DND-41 (cell line): ENCODE data around the gene TYW1B.
A peak's percentile ranks its signal among the peaks of the same experiment; 100 is the strongest.
"Not testable (repeated sequence)": the region's sequence is repeated elsewhere in the genome, so short reads cannot be mapped to it uniquely, and the experiment has no call there.

Experiments
- ATAC-seq: fragments of 200-7000 bp; cut with Tn5 transposase; 3 replicates; pipeline ENCODE4 v1.9.1; 2021; ENCODE audit warnings: low read depth; ENCODE audit not compliant: insufficient read depth
- DNase-seq: peaks from one replicate; pipeline ENCODE4 v3.0.0-alpha.2; 2020
- H2AFZ ChIP-seq: 2 replicates; pipeline ENCODE4 v1.6.0; 2012; ENCODE audit warnings: low read depth, low read length
- H3K27ac ChIP-seq: 2 replicates; pipeline ENCODE4 v1.5.1; 2012; ENCODE audit warnings: low read length, inconsistent platforms
- H3K27me3 ChIP-seq: fragments of 200-600 bp; sonication (generic); 2 replicates; pipeline ENCODE4 v1.6.0; 2012; ENCODE audit warnings: low read length, mild to moderate bottlenecking, inconsistent platforms; ENCODE audit not compliant: insufficient read depth, poor library complexity
- H3K36me3 ChIP-seq: 2 replicates; pipeline ENCODE4 v1.5.1; 2012; ENCODE audit warnings: low read length, inconsistent platforms; ENCODE audit not compliant: insufficient read depth
- H3K4me1 ChIP-seq: 2 replicates; pipeline ENCODE4 v1.5.1; 2012; ENCODE audit warnings: mild to moderate bottlenecking, low read length; ENCODE audit not compliant: insufficient read depth
- H3K4me2 ChIP-seq: 2 replicates; pipeline ENCODE4 v1.6.0; 2012; ENCODE audit warnings: mild to moderate bottlenecking, moderate library complexity, low read length, inconsistent platforms; ENCODE audit not compliant: insufficient read depth
- H3K4me3 ChIP-seq, 2 experiments: fragments of 200-600 bp in 1 of 2; shearing (Covaris generic) in 1 of 2; 2 replicates each; pipeline ENCODE4 v1.5.1; 2012 to 2016; ENCODE audit warnings: inconsistent platforms in 2 of 2, low read length in 2 of 2, mild to moderate bottlenecking in 2 of 2, low read depth in 1 of 2, moderate library complexity in 1 of 2
- H3K79me2 ChIP-seq: 2 replicates; pipeline ENCODE4 v1.6.0; 2012; ENCODE audit warnings: low read length, inconsistent platforms; ENCODE audit not compliant: insufficient read depth
- H3K9ac ChIP-seq: 2 replicates; pipeline ENCODE4 v1.6.0; 2012; ENCODE audit warnings: low read depth, mild to moderate bottlenecking, inconsistent platforms, low read length, moderate library complexity
- H3K9me3 ChIP-seq: 2 replicates; pipeline ENCODE4 v1.5.1; 2012; ENCODE audit warnings: low read length, moderate library complexity, mild to moderate bottlenecking, inconsistent platforms; ENCODE audit not compliant: insufficient read depth, severe bottlenecking
- H4K20me1 ChIP-seq: 2 replicates; pipeline ENCODE4 v1.6.0; 2012; ENCODE audit warnings: low read length; ENCODE audit not compliant: insufficient read depth
- CTCF ChIP-seq: IDR thresholded peaks from 2 replicates; pipeline ENCODE4 v1.5.1; 2012; ENCODE audit warnings: borderline replicate concordance, low read length, moderate library complexity, mild to moderate bottlenecking; ENCODE audit not compliant: poor library complexity, severe bottlenecking; ENCODE audit errors: extremely low read depth
- EZH2 ChIP-seq: IDR thresholded peaks from 3 replicates; pipeline ENCODE4 v1.6.1; 2012; ENCODE audit warnings: borderline replicate concordance, low read depth, mild to moderate bottlenecking, moderate library complexity, low read length, inconsistent platforms; ENCODE audit not compliant: severe bottlenecking

Gene TYW1B

DNA sequence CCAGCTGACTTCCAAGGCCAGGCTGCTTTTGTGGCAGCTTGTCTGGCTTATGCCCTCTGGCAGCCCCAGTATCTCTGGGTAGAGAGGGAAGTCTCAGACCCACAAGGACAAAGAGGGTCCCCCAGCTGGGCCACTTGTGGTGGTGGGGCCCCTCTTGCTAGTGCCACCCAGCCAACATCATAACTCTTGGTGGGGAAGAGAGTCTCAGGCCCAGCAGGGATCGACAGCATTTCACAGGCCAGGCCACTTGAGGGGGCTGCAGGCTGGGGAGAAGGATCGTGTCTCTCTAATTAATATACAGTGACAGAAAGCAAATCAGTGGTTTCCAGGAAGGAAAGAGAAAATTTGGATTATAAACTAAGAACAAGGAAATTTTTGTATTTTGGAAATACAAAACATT, 76.0 kb downstream of the TYW1B start:
- no peaks in the 10 kb centered on the region for H3K4me1 ChIP-seq
- no peak overlapping the region for H3K4me3 ChIP-seq
- no peak overlapping the region for H2AFZ ChIP-seq
- H3K9me3 ChIP-seq, result no peaks in the 10 kb centered on the region
- no peaks in the 10 kb centered on the region for H3K79me2 ChIP-seq
- no peak overlapping the region for H3K4me2 ChIP-seq
- DNase-seq, result no peak
- no peak for ATAC-seq
- H3K9ac ChIP-seq, result no peak overlapping the region
- H3K27me3 ChIP-seq, result no peaks in the 10 kb centered on the region
- H3K27ac ChIP-seq, result no peak overlapping the region
- TF ChIP-seq CTCF (peak; percentile 25), EZH2 (no peak)
- no peaks in the 10 kb centered on the region for H4K20me1 ChIP-seq
- no peaks in the 10 kb centered on the region for H3K36me3 ChIP-seq

GRCh38 chr7:72751378-72751777, 76.6 kb downstream of the TYW1B start:
- Histone ChIP-seq H3K4me3 (no peak overlapping the region), H3K9ac (no peak overlapping the region), H3K9me3 (no peaks in the 10 kb centered on the region), H3K27me3 (no peaks in the 10 kb centered on the region), H3K36me3 (no peaks in the 10 kb centered on the region), H3K4me1 (no peaks in the 10 kb centered on the region), H3K27ac (no peak overlapping the region), H3K4me2 (no peak overlapping the region), H3K79me2 (no peaks in the 10 kb centered on the region), H4K20me1 (no peaks in the 10 kb centered on the region), H2AFZ (no peak overlapping the region)
- DNase-seq, result no peak
- no peak for ATAC-seq
- TF ChIP-seq CTCF (no peak), EZH2 (no peak)

DNA sequence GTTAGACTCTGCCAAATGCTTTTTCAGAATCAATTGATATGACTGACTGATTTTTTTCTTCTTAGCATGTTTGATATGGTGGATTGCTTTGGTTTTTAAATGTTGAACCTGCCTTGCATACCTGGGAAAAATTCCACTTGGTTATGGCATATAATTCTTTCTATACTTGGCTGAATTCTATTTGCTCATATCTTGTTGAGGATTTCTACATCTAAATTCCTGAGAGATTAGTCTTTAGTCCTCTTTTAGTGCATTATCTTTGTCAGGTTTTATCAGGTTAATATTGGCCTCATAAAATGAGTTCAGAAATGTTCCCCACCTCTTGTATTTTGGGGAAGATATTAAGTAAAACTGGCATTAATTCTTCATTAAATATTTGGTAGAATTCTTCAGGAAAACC, 79.4 kb downstream of the TYW1B start:
- H3K27me3 ChIP-seq, H2AFZ ChIP-seq, H4K20me1 ChIP-seq, H3K9ac ChIP-seq, H3K36me3 ChIP-seq, H3K4me1 ChIP-seq, H3K4me2 ChIP-seq, H3K79me2 ChIP-seq, DNase-seq, ATAC-seq, H3K4me3 ChIP-seq, H3K27ac ChIP-seq, H3K9me3 ChIP-seq: not testable (repeated sequence)

DNA sequence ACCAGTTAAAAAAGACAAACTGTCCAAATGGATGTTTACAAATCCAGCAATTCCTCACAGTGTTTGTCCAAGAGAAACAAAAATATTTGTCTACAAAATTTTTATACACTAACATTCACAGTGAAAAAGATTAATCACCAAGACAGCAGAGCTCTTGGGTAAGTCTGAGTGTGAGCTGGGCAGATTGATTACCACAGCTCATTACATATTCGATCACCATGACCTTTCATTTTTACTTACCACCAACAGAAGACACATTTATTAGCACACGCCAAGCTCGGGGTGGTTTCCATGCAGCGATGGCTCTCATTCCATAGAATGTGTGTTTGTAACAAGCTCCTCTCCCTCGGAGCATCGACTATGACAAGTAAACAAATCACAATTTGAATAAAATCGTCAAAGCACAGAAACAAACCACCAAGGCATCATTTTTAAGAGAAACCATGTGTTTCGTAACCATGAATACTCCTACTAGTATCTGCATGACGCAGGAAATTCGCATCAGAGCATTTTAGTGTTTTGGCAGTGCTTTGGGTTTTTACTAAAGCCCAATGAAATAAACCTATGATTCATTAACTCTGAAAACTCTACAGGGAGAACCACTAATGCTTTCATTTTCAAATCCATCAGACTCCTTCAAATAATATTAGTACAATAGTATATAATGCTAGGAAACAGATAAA, 83.6 kb downstream of the TYW1B start:
- not testable (repeated sequence) for H3K9me3 ChIP-seq, H3K27me3 ChIP-seq, H4K20me1 ChIP-seq, H3K27ac ChIP-seq, H3K4me2 ChIP-seq, ATAC-seq, H3K4me3 ChIP-seq, H2AFZ ChIP-seq, H3K79me2 ChIP-seq, H3K36me3 ChIP-seq, DNase-seq, H3K4me1 ChIP-seq, H3K9ac ChIP-seq

- not testable (repeated sequence) for H2AFZ ChIP-seq, H3K9me3 ChIP-seq, H3K79me2 ChIP-seq, H4K20me1 ChIP-seq, H3K4me1 ChIP-seq, DNase-seq, H3K9ac ChIP-seq, ATAC-seq, H3K4me2 ChIP-seq, H3K27ac ChIP-seq, H3K36me3 ChIP-seq, H3K27me3 ChIP-seq, H3K4me3 ChIP-seq
Observed at GRCh38 chr7:72743801-72744200, 84.2 kb downstream of the TYW1B start.

- not testable (repeated sequence) for H3K4me2 ChIP-seq, H3K27me3 ChIP-seq, H3K4me3 ChIP-seq, DNase-seq, H3K27ac ChIP-seq, H3K36me3 ChIP-seq, H3K9me3 ChIP-seq, H3K9ac ChIP-seq, H3K4me1 ChIP-seq, H4K20me1 ChIP-seq, ATAC-seq, H3K79me2 ChIP-seq, H2AFZ ChIP-seq
Observed at GRCh38 chr7:72739716-72740115, 88.3 kb downstream of the TYW1B start.

- not testable (repeated sequence) for H3K79me2 ChIP-seq, ATAC-seq, H3K27me3 ChIP-seq, H3K4me1 ChIP-seq, H3K27ac ChIP-seq, DNase-seq, H2AFZ ChIP-seq, H3K36me3 ChIP-seq, H3K4me2 ChIP-seq, H3K9me3 ChIP-seq, H3K4me3 ChIP-seq, H3K9ac ChIP-seq, H4K20me1 ChIP-seq
Observed at GRCh38 chr7:72735855-72736254, 92.1 kb downstream of the TYW1B start.
